HG03280 (cell line): ENCODE results near the gene SH3YL1.

Source experiments
- ATAC-seq: cut with Tn5 transposase; IDR thresholded peaks from one replicate; pipeline ENCODE4 v1.9.1; 2021; ENCODE audit warnings: mild to moderate bottlenecking, moderate library complexity; ENCODE audit not compliant: unreplicated experiment

SH3YL1 gene

DNA sequence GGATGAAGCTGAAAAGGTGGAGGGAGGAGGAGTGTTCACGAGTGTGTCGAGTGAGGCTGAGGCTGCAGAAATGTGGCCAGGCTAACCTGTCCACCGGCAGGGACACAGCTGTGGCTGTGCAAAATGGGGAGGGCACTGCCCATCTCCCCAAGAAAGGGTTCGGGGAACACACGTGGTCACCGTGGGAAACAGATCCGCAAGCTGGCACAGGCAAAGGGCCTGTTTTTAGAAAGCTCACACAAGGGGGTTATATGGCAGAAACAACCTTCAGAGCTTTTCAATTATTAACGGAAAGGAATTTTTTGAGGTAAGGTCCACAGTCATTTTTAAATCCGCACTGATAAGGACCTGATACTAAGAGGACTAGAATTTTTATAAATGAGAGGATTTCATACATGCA, 35.7 kb downstream of the SH3YL1 start:
- ATAC-seq = no peak

DNA sequence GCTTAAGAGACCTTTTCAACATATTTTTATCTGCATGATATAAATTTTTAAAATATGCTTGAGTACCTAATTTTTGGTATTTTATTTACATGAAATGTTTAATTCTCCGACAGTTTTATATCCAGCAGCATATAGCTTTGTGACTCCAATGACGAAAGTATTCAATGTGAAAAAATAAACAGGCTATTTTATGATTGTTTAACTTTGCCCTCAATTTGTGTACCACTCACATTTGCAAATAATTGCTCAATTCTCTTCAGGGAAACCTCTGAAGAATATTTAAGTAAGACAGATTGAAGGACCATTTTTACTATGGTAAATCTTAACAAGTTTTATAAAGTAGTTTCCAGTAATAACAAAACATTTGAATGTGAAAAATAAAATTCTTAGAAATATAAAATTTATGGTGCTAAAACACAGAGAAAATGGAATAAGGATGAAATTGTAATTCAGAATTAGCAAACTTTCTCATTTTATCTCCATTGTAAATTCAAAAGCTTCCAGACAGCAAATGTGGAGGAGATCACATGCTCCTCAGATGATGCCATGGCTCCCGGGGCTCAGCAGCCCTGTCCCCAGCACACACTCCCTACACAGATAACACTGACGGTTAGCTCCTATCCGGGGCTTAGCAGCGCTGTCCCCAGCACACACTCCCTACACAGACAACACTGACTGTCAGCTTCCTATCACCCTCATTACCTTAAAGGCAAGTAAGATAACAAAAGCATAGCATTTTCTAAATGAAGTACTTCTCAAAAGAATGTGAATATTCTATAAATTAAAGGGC, 39.7 kb downstream of the SH3YL1 start:
- ATAC-seq = no peak

DNA sequence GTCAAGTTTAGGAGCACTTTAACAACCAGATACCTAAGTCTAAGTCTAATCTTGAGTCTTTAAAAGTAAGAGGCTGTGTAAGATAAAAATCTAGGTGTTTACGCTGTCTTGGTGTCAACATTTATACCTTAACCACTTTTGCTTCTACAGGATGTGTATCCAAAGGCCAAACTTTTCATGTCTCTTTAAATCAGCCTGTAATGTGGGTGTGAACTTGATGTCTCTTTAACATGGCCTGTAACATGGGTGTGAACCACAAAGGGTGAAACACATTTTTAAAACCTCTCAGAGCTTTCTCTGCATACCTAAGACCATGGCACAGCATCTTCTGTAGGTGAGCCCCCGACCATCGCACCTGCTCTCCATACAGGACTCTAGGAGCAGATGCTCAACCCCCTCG, 40.4 kb downstream of the SH3YL1 start:
- ATAC-seq = no peak

DNA sequence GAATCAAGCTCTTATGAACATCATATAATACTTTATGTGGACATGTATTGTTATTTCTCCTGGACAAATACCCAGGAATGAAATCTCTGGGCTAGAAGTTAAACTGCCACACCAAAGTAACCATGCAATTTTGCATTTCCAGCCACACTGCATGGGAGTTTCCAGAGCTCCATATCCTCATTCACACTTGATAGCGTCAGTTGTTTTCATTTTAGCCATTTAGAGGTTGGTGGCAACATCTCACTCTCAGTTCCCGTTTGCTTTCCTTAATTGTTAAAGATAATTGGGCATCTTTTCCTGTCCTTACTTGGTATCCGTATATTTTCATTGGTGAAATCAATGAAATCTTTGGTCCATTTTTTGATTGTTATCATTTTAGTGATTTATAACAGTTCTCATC, 47.8 kb downstream of the SH3YL1 start:
- ATAC-seq = no peak

GRCh38 chr2:213932-214693, 49.7 kb downstream of the SH3YL1 start:
- ATAC-seq = no peak

- no peak for ATAC-seq
Measured at GRCh38 chr2:211486-212184, 52.2 kb downstream of the SH3YL1 start.

- ATAC-seq = no peak
Measured at GRCh38 chr2:210660-211059, 53.2 kb downstream of the SH3YL1 start.

DNA sequence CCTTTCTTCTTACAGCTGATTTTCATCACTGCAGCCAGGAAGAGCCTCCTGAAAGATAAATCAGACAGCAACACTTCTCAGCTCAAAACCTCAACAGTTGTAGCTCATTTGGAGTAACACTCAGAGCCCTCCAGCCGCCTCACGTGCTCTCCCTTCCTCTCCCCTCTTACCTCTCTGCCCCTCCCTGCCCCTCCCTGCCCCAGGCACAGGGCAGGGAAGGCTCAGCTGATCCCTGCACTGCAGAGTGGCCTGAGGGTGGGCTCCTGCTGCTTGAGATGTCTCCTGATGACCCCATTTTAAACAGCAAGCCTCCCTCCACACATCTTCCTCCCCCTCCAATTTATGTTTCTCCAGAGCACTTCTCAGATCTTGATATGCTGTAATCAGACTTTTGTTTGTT, 54.4 kb downstream of the SH3YL1 start:
- ATAC-seq = no peak

DNA sequence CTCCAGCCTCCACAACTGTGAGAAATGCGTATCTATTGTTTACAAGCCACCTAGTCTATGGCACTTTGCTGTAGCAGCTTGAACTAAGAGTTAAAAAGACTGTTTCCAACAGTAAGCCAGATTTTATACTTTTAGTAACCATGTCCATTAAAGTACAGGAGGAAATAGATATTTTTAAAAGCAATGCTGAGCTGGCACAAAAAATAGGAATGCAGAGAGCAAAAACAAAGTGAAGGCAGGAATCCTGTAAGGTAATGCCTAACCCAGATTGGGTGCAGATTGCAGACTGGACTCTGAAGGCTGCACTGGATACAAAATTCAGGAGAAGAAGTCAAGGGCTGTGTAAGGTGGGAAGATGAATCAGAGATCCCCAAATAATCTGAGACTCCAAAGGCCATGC, 55.5 kb downstream of the SH3YL1 start:
- no peak for ATAC-seq

DNA sequence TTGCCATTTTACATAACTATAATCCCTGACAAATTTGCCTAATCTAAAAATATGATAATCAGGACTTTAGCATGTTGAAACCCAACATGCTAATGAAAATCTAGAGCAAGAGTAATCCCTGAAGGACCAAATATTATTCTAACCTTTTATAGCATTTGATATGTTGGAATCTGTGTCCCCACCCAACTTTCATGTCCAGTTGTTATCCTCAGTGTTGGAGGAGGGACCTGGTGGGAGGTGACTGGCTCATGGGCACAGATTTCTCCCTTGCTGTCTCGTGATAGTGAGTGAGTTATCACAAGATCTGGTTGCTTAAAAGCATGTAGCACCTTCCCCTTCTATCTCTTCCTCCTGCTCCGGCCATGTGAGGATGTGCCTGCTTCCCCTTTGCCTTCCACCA, 59.8 kb downstream of the SH3YL1 start:
- no peak for ATAC-seq

- ATAC-seq = no peak
Measured at GRCh38 chr2:203401-203800, 60.4 kb downstream of the SH3YL1 start.

GRCh38 chr2:202945-203344, 60.9 kb downstream of the SH3YL1 start:
- no peak for ATAC-seq

GRCh38 chr2:201648-202433, 62.0 kb downstream of the SH3YL1 start:
- no peak for ATAC-seq

- ATAC-seq = no peak
Measured at GRCh38 chr2:199041-199966, 64.5 kb downstream of the SH3YL1 start.

DNA sequence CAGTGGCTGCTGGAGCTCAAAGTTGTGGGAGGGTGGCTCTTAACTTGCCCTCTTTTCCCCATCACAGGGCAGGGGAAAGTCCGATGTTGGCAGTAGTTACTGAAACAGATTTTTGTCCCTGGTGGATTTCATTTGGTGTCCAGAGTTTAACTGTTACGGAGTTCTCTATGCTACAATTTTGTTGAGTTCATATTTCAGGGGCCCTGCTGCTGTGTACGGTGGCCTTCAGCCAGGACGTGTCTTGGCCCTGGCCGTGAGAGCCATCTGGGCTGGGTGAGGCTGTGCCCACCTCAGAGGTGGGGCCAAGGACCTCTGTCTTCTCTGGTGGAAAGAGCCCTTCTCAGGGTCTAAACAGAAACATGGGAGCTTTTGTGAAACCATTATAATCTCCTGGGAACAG, 67.4 kb downstream of the SH3YL1 start:
- ATAC-seq = no peak

DNA sequence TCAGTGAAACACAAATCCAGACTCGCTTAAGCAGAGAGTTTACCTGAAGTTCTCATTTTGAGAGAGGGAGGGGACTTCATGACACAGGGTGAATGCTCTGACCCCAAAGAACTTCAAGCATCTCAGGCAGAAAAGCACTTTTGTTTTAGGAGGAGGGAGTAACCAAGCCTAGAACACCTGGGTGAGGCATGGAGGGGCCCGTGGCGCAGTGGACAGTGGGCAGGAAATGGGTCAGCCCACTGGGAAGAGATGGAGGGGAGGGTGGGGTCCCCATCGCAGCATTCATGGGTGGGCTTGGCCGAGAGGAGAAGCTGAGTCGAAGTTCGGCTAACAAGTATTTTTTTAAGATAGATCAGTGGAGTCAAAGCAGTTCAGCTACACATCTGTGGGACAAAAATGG, 67.9 kb downstream of the SH3YL1 start:
- ATAC-seq = no peak

DNA sequence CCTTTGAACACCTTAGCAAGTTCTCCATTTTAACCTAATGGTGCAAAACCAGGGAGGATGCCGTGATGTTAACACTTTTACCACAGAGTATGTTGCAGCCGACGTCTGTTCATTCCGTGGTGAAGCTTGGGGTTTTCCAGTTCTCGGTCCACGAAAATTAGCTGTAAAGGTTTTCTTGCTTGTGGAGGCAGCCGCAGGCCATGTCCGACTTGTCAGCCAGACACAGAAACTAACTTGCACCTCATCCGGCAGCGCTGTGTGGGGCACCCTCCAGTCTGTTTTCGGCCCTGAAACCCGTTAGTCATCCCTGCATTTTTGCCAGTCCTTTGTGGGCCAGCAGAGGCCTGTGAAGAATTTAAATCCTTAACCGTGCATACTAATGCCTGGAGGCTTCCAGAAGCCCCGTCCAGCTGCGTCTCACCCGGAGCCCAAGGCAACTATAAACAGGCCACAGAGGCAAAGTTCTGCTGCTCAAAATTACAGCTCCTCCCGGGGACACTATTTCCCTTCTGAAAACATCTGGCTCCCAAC, 70.6 kb downstream of the SH3YL1 start:
- ATAC-seq = no peak

- no peak for ATAC-seq
Measured at GRCh38 chr2:191311-192190, 72.3 kb downstream of the SH3YL1 start.

GRCh38 chr2:187825-188224, 76.0 kb downstream of the SH3YL1 start:
- no peak for ATAC-seq
